NK-92 (cell line): ENCODE measurements around the gene DOCK2.

Source experiments
- DNase-seq: peaks from one replicate; lab custom pipeline; 2025; ENCODE audit not compliant: unreplicated experiment; lab: John Stamatoyannopoulos, UW

Gene DOCK2

DNA sequence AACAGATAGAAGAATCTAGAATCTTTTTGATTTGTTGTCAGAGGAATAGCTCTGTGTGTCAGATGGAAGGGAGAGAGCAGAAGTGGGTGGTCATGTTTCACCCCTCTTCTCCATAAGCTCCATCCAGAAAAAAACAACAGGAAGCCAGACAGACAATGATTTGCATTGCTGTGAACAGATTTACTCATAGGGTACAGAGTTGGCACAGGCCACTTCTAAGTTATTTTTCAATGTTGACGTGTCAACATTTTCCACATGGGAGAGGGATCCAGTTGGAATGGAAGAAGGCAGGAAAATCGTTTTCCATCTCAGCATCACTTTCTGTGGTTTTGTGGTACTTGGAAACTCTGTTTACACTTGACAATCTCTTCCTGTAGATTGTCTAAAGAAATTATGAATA lies 256.5 kb downstream of the DOCK2 start:
- no peak for DNase-seq

DNA sequence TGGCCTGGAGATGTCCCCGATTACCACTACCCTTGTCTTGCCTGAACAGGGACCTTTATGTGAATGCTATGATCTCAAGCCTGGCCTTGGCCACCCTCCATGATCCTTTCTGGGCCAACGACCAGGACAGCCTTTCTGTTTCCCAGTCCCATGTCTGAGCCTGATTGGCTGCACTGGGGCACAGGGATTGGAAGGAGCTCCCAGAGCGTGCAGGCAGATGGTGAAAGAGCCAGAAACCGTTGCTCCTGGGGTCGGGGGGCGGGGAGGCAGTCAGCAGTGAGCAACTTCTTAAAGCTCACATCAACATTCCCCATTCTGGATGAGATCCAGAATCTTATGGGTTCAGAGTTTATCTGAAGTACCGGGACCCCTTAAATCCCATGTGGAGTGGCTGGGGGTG lies 258.9 kb downstream of the DOCK2 start:
- DNase-seq: no peak

DNA sequence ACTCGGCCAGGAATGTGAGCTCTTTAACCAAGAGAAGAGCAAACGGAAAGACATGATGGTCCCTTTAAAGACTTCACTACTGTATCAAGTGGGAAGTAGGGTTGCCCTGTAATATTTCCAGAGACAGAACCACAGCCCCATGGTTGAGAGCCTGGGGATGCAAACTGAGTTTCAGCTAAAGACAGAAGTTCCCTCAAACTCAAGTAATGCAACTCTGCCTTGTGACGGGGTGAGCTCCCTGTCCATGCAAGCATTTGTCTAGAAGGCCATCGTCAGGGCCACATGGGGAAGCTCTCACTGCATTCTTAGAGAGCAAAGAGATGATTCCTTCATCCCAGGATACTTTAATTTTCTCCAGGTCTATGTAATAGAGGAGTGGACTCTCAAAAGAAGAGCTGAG lies 260.4 kb downstream of the DOCK2 start:
- DNase-seq: no peak

DNA sequence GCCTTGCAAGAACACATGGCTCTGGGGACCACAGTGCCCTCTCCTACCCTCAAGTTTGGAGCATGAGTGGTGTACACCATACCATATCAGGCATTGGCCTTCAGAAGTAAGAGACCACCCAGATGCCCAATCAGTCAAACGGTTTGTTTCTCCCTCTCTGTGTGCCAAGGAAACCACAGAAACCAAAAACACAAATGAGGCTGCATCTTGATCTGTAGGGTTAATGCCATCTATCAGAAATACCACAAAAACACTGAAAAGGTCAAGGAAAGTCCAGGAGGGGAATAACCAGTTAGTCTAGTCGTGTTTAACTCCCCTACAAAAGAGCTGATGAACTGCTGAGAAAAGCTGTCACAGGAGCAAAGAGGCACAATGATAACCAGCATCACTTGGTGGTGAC lies 264.8 kb downstream of the DOCK2 start:
- DNase-seq: no peak

DNA sequence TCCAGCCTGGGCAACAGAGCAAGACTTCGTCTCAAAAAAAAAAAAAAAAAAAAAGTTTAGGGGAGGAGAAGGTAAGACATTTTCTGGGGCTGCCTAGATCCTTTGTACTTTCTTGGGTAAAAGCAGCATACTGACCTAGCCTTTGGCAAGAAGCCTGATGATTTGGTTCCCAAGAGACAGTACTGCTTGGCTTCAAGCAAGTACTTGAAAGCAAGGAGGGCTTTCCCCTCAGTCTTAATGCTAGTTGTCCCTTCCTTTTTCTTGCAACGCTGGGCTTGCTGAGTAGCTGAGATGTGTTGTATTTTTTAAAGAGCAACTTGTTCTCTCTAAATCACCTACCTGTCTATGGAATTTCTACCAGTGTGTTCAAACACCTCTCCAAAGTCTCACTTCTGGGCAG lies 267.0 kb downstream of the DOCK2 start:
- DNase-seq: no peak

DNA sequence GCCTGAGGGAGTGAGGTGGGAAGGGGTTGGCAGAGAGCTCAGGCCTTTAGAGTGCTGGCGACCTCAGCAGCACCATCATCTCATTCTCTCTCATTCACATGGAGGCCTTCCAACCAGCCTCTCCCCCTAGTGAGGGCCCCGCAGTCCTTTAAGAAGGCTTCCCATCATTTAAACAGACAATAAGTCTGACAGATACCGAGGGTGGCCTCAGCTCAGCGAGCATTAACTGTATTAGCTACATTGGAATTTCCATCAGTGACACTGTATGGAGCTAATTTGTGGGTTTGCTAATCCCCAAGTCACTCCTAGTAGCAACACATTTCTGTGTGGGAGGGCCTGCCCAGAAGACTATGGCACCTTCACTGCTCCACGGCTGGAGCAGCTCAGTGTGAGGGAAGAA lies 267.4 kb downstream of the DOCK2 start:
- DNase-seq: no peak

DNA sequence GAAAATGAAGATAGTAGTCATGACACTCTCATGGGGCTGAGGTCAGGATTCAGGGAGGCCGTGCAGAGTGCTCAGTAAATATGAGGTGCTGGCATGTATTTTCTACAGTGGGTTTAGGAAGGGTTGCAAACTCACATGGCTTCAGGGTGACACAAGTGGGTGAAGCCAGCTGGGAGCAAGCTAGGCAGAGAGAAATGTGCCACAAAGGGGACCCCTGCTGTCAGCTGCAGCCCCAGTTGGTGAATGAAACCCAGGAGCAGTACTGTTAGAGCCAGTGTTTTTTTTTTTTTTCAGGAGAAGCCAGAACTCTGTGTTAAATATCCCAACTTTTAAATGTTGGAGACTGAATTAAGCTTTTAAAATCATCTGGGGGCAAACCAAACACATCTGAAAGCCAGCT lies 267.9 kb downstream of the DOCK2 start:
- no peak for DNase-seq

DNA sequence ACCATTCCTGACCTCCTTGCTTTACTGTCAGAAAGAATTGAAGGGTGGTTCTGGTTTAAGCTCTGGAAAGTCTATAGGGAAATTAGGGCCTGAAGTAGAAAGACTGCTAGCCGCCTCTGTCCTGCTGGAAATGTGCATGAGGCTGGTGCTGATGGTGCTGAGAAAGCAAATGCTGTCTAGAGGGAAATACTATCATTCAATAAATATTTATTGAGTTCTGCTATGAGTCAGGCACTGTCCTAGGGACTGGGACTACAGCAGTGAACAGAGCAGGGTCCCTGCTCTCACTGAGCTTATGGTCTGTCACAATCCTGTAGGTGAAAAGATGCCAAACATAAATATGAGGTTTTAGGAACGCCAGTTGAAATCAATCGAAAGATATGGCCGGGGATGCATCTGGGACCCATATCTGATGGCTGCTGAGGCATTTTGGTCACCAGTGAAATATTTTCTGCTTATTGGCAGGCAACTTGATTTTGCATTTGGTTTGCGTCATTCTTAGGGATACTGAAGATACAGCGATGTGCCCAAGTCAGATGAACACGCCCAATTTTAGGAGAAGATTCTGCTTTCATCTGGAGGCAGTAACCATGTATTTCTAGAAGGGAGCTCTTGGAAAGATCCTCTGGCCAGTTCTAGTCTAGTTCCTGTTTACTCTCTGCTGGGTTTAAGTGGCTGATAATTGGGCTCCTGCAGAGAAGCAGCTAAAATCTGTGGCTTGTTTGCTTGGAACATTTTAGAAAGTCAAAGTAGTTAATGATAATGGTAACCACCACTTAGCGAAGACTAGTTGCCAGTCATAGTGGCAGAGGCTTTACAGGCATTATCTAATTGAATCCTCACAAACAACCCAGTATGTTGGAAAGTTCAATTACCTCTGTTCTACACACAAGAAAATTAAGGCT lies 269.9 kb downstream of the DOCK2 start:
- no peak for DNase-seq

DNA sequence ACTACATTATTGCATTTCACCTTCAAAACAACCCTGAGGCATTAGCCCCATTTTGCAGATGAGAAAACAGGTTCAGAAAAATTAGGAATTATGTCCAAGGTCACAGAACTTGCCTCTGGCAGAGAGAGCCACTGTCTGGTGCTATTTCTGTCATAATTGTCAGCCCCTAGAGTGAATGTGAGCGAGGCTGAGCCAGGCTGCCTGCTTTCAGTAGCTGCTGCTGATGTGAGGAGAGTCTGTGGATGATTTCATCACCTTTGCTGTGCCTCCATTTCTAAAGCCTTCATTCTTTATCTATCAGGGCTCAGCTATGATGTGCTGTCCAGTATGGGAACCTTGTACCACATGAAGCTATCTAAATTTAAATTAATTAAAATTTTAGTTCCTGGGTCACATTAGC lies 271.8 kb downstream of the DOCK2 start:
- DNase-seq: no peak

DNA sequence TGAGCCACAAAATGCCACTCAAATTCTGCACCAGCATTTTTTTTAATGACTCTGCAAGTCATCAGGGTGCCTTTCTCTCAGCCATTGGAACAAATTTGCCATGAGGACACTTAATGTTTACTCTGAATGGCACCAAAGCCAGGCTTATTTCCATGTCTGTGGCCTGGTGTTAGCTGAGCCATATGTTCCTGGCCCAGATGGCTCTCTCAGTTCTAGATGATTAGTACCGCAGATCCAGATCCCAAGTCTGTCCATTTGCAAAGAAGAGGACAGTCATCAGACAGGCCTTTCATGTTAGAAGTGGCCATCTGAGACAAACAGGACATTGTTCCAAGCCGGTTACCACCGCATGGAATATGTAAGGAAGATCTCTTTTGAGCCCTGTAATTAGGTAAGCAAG lies 272.9 kb downstream of the DOCK2 start:
- no peak for DNase-seq

DNA sequence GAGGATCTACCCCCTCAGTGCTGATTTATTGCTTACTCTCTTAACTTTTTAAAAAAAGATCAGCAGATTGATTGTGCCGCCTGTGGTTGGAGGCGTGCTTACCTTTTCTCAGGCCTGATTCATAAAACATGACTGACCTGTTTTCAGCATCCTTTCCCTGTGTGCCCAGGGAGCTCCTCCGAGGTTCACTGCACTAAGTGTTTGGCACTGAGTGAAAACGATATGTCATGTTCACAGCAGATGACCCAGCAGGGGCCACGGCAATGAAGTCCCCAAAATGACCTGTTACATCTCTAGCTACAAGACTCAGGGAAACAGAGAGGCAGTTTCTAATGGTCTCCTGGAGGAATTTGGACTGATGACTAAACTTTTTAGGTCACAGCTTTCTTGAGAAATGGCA lies 273.3 kb downstream of the DOCK2 start:
- no peak for DNase-seq

DNA sequence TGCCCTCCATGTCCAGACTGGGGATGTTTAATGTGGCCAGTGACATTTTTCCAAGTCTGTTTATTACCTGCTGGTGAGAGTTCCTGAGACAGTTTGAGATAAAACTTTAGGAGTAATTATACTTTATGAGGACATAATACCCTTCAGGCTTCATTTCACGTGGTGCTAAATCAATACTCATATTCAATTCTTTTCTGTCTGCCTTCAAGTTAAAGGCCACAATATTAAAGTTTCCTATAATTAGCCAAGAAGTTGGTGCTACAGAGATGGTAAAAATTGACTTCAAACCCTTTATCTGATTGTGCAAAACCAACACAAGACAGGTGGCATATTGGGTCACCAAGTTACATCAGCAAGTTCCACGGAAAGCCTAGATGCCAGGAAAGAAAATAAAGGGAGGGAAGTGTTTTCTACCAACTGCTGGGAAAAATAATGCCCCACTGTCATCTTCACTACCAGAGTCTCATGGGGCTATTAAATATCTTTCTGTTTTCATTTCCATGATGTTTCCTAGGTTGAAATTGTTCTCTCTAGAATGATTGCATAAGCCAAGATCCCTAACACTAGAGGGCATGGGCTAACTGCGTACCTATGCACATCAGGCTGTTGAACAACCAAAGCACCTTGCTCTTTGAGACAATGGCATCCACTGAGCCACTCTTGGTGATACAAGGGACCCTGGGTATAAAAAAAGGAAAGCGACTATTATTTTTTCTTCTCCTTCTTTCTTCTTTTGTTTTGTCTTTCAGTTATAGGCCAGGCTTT lies 274.6 kb downstream of the DOCK2 start:
- DNase-seq: no peak

DNA sequence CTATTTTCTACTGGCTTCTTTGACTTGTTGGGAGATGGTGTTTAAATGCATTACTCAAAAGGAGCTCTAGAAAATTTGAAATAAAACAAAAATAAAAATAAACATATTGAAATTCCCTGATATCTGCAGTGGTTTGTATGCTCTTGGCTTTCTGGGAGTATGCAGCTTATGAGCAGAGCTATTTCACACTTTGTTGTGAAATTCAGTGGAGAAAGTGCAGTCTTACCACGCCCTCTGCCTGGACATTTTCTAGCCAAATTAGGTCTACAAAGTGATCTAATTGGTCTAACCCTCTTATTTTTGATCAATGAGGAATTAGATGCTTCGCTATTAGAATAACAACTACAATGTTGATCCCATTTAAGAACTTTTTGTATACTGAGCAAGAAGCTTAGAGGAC lies 276.4 kb downstream of the DOCK2 start:
- DNase-seq: no peak

DNA sequence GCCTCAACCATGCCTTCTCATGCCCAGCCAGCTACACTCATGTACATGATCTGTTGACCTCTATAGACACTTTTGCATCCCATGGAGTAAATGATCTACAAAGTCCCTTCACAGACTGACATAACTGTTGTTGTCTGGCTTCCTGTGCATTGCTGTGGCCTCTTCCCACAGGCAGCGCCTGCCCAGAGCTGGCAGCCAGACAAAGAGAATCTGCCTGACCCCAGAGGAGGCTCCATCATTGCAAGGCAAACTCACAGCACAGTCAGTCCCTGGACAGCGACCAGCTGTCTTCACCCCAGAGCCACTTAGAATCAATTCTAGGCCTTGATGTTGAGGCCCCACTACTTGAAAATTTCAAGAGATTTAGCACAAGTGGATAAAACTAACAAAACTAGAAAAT lies 277.7 kb downstream of the DOCK2 start:
- no peak for DNase-seq

DNA sequence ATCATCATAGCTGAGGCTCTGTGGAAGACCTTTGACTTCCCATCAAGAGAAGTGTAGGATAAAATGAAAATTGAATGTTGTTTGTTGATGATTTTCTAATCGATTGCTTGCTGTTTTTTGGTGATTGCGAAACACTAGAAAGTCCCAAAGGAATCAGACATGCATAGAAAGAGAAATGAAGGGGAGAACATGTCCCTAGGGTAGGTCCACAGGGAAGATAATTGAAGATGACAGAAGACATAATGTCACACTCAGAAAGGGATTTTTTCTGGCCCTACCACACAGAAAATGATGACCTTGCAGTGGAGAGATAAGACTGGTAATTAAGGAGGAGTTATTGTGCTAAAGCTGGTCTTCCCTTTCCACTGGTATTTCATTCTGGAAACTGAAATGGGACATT lies 280.4 kb downstream of the DOCK2 start:
- no peak for DNase-seq

DNA sequence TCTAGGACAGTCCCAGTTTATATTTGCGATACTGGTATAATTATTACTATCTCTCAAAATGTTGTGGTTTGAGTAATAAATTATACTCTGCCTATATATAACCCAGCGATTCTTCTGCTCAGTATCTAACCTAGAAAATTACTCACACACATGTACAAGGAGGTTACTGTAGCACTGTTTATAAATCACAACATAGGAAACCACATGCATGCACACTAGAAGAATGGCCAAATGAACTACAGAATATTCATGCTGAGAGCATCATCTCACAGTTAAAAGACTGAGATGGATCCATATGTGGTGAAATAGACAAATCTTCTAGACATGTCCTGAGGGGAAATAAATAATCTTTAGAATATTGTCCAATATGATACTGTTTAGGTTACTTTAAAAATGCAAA lies 281.2 kb downstream of the DOCK2 start:
- no peak for DNase-seq

DNA sequence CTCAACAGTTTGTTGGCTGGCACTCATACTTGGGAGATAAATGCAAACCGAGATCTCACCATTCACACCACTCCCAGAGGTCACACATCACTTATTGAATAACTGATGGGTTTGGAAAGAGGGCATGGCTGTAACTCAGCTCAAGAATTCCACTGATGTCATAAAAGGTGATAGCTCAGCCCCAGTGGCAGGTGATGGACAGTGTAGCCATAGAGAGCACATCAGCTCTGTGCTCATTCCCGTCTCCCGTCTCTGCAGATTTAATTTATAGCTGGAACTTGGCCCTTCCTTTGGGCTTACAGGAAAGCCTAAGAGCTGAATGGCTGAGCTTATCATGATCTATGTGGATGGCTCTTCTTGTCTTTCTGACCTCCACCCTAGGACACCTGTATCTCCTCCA lies 283.4 kb downstream of the DOCK2 start:
- DNase-seq: no peak

DNA sequence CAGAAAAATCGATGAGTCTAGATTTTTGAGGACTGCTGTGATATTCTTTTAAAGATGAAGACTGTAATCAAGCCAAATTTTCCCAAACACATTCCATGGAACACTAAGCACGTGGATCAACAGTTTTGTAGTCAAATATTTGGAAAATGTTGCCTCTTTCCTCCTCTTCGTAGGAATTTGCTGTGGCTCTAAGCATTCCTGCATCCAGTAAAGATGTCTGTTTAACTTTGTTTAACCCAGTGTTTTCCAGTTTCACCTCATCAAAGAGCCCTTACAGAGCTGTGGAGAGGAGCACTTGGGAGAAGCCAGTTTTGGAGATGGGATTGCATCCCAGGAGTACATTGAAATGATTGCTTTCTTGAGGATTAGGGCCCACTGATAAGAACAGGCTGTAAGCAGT lies 284.3 kb downstream of the DOCK2 start:
- no peak for DNase-seq

DNA sequence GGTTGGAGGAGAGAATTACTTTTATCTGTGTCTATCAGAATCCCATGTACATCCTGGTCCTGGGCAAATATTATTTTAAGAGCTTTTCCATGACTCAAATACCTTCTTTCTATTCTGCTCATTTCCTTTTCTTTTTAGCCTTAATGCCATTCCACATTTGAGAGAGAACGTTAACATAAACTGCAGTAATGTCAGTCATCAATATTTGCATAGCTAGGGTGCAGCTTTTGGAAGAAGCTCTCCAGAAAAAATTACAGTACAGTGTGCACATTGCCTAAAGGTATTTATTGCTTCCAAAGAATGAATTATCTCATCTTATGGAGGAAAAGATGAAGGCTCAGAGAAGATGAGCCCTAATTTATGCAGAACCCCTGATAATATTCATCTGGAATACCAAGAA lies 284.9 kb downstream of the DOCK2 start:
- no peak for DNase-seq

DNA sequence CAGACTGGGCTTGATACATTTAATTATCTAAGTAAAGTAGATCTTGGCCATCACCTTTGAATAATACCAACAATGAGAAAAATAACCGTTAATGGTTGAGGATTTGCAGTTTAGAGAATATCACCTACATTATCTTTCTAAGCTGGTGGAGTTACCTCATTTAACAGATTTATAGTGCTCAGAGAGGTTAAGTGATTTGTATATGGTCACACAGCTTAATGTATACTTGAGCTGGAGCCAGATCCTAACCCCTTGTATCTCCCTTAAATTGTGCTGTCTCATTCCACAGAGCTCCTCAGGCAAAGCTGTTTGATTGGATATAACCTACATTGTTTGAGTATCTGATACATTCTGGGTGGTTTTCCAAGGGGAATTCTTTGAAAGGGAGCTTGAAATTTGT lies 285.4 kb downstream of the DOCK2 start:
- DNase-seq: no peak

DNA sequence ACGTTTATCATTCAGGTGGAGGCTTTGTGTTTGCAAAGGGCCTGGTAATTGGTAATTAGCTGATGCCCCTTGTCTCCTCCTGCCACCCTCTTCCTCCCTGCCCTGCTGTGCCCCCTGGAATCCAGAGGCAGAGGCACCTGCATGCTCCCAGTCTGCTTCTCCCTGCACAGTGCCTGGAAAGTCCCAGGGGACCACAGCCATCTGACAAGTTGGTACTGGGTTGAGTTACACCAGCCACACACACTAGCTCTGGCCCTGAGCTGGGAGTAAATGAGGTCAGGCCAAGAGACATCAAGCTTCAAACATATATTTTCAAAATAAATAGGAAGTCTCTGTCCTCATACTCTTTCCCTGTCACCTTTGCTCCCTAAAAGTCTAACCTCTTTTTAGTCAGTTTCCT lies 286.9 kb downstream of the DOCK2 start:
- no peak for DNase-seq

DNA sequence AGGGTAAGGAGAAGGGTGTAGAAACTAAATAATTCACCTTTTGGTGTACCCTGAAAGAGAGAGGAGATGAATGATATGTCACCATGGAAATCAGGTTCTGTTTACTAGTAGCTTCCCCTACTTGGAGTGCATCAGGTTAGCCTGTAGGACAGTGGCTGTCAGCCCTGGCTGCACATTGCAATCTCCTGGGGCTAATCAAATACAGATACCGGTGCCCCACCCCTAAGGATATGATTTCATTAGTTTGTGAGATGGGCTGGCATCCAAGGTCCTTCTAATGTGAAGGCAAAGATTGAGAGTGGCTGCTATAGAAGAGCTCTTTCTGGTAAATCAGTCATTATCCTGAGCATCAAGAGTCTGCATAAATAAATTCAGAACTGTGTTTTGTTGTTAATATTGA lies 296.1 kb downstream of the DOCK2 start:
- DNase-seq: no peak

DNA sequence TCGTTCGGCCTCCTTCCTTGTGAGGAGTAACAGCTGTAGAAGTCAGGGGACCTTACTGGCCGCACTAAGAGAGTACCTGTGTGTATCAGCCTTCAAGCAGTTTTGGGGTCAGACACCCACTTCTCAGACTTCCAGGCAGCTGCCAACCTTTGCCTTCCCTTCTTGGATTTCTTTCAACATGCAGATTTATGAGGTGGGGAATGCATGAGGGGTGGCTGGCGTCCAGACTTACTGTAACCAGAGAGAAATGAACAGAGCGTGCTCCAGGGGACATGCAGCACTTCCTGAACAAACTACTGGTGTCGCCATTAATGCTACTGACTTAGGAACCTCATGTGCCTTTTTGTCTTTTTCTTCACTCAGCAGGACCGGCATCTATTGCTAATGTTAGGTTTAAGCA lies 296.5 kb downstream of the DOCK2 start:
- DNase-seq: no peak
